HL-60 (cell line): ENCODE data around the gene C6orf132.

Experiments
- DNase-seq, 2 experiments: peaks; one replicate each; pipeline ENCODE4 v3.0.0-alpha.2; 2010 to 2020; ENCODE audit warnings: low read depth in 1 of 2, low spot score in 1 of 2
- H3K27ac ChIP-seq: fragments of 250-450 bp; sonication (Bioruptor Pico); replicated peaks from 2 replicates; pipeline ENCODE4 v1.5.1; 2020; ENCODE audit warnings: mild to moderate bottlenecking, moderate library complexity
- H3K27me3 ChIP-seq: fragments of 250-450 bp; sonication (Bioruptor Pico); 2 replicates; pipeline ENCODE4 v1.5.1; 2021; ENCODE audit warnings: mild to moderate bottlenecking, moderate library complexity; ENCODE audit not compliant: insufficient read depth, poor library complexity, severe bottlenecking
- H3K4me3 ChIP-seq: replicated peaks from 2 replicates; pipeline ENCODE4 v1.5.1; 2011; ENCODE audit warnings: mild to moderate bottlenecking, control low read depth, low read length; ENCODE audit not compliant: insufficient read depth
- GABPA ChIP-seq: IDR thresholded peaks from 2 replicates; pipeline ENCODE4 v1.6.1; 2012; ENCODE audit warnings: low read depth
- POLR2AphosphoS5 ChIP-seq: IDR thresholded peaks from 2 replicates; pipeline ENCODE4 v1.6.1; 2012; ENCODE audit warnings: low read depth
- REST ChIP-seq: IDR thresholded peaks from 2 replicates; pipeline ENCODE4 v1.6.1; 2012; ENCODE audit warnings: low read depth; ENCODE audit not compliant: insufficient replicate concordance
- SPI1 ChIP-seq: IDR thresholded peaks from 2 replicates; pipeline ENCODE4 v1.6.1; 2012; ENCODE audit warnings: low read depth, mild to moderate bottlenecking, borderline replicate concordance
- TF ChIP-seq, protein P1 (sequence below): IDR thresholded peaks from one replicate; pipeline ENCODE4 v1.5.1; 2011; ENCODE audit warnings: low read length, control low read depth, inconsistent platforms; ENCODE audit not compliant: insufficient read depth

Gene C6orf132

GRCh38 chr6:42138630-42139619, 3.5 kb downstream of the C6orf132 start:
- Histone ChIP-seq H3K27me3 (peaks cover 6% of the 10 kb centered on the region), H3K27ac (no peak overlapping the region), H3K4me3 (no peak overlapping the region)
- no peak for TF ChIP-seq POLR2AphosphoS5
- no peak for TF ChIP-seq SPI1
- TF ChIP-seq REST, result no peak
- no peak for TF ChIP-seq GABPA
- TF ChIP-seq, protein P1, sequence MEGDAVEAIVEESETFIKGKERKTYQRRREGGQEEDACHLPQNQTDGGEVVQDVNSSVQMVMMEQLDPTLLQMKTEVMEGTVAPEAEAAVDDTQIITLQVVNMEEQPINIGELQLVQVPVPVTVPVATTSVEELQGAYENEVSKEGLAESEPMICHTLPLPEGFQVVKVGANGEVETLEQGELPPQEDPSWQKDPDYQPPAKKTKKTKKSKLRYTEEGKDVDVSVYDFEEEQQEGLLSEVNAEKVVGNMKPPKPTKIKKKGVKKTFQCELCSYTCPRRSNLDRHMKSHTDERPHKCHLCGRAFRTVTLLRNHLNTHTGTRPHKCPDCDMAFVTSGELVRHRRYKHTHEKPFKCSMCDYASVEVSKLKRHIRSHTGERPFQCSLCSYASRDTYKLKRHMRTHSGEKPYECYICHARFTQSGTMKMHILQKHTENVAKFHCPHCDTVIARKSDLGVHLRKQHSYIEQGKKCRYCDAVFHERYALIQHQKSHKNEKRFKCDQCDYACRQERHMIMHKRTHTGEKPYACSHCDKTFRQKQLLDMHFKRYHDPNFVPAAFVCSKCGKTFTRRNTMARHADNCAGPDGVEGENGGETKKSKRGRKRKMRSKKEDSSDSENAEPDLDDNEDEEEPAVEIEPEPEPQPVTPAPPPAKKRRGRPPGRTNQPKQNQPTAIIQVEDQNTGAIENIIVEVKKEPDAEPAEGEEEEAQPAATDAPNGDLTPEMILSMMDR, result no peak
- DNase-seq, result no peak

DNA sequence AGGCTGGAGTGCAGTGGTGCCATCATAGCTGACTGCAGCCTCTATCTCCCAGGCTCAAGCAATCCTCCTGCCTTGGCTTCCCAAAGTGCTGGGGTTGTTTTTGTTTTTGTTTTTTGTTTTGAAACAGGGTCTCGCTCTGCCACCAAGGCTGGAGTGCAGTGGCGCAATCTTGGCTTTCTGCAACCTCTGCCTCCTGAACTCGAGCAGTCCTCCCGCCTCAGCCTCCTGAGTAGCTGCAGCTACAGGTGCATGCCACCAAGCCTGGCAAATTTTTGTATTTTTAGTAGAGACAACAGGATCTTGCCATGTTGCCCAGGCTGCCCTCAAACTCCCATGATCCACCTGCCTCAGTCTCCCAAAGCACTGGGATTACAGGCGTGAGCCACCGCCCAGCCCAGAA, 4.2 kb downstream of the C6orf132 start:
- no peak for DNase-seq
- peaks cover 6% of the 10 kb centered on the region for H3K27me3 ChIP-seq
- no peak overlapping the region for H3K27ac ChIP-seq
- H3K4me3 ChIP-seq, result no peak overlapping the region
- TF ChIP-seq, protein P1, result no peak
- no peak for TF ChIP-seq REST
- TF ChIP-seq POLR2AphosphoS5, result no peak
- no peak for TF ChIP-seq GABPA
- no peak for TF ChIP-seq SPI1

GRCh38 chr6:42137194-42137753, 5.1 kb downstream of the C6orf132 start:
- Histone ChIP-seq H3K27ac (no peak overlapping the region), H3K4me3 (no peak overlapping the region)
- DNase-seq, result no peak

More at GRCh38 chr6:42137194-42137753, 5.1 kb downstream of the C6orf132 start:
- H3K27me3 ChIP-seq, result peaks cover 3% of the 10 kb centered on the region
- TF ChIP-seq SPI1 (no peak), REST (no peak), GABPA (no peak), POLR2AphosphoS5 (no peak)
- TF ChIP-seq, protein P1, result no peak
